ENCODE measurements around the gene TRAPPC3.
A peak's percentile ranks its signal among the peaks of the same experiment; 100 is the strongest.

The TRAPPC3 gene

DNA sequence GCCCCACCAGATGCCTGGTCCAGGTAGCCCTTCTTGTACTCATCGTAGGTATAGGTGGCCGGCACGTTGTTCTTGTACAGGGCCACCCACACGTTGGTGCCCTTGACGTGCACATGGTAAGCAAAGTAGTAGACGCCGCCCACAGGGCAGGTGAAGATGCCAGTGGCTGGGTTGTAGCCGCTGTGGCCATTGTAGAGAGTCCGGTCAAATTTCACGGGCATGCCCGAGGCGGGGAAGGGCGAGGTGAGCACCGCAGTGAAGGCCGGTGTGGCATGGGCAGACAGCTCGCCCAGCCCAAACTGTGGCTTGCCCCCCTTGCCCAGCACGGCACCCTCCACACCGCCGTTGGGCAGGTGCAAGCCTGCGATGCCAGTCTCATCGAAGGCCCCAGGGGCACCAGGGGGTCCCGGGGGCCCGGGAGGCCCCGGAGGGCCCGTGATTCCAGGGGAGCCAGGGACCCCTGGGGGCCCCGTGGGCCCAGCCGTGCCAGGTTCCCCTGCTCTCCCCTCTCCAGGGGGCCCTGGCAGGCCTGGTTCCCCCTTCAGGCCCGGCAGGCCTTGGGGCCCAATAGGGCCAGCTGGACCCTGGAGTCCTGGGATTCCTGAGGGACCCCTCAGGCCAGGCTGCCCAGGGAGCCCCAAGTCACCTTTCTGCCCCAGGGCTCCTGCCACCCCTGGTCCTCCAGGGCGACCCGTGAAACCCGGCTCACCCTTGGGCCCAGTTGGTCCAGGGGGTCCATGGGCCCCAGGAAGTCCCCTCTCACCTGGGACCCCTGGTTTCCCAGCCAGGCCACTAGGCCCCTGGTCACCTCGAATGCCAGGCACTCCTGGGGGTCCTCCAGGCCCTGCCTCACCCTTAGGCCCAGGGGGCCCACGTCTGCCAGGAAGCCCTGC lies 51.3 kb downstream of the TRAPPC3 start:
- DNase-seq = no peak

DNA sequence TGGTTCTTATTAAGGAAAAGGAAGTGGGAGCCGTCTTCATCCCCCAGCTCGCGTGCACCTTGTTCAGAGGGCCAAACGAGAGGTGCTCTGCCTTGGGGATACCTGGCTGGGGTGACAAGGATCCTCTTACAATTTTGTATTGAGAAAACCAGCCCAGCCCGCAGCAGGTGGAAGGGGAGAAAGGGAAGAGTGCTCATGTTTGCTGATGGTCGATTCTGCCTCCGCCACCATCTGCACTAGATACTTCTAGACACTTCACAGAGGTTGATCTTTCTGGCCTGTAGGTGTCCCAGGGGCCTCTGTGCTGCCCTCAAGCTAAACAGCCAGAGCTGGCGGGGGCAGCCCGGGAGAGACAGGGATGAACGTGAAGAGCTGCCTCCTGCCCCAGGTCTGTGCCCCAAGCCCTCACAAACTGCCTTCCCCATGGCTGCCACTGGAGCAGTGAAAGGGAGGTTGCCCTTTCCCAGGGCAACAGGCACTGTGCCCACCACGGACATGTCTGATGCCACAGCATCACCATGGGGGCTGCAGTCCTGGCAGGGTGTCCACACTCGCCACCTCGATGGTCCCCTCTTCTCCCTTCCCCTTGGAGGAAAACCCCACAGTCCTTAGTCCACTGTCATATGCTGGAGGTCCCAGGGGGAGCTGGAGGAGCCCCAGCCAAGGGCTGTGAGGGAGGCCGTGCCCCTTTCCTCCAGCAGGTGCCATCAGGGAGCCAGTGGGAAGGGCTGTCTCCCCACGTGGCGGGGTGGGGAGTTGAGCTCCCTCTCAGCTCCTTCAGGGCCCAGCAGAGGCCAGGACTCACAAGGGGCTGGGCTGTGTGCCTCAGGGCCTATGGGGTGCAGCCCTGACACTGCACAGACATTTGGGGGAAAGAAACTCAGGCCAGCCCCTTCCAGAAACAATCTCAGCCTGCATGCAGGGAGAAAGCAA lies 52.5 kb downstream of the TRAPPC3 start:
- no peak for DNase-seq

DNA sequence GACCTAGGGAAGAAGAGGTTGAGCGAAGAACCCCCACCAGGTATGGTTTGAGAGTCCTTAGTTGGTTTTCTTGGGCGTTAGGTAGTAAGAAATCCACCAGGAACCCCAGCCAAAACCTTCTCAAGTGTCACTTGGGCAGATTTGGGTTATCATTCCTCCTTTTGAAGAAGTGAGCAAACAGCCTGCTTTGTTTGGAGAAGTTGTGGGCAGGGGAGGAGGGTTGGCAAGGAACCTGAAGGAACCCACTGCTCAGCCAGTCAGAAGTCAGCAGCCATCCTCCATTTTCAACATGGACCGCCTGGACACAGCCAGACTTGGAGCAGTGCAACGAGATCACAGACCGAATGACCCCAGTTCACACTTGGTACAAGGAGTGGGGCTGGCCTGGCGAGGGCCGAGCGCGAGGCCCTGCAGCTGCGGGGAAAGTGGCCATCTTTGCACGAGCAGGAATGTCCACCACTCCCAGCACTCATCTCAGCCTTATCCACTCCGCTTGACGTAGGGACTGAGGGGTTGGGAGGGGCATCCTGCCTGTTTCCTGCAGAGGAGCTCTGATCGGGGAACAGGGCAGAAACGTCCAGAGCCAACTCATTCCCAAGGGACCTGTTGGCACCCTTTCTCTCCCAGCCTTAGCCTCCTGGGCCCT lies 53.4 kb downstream of the TRAPPC3 start:
- DNase-seq = no peak

DNA sequence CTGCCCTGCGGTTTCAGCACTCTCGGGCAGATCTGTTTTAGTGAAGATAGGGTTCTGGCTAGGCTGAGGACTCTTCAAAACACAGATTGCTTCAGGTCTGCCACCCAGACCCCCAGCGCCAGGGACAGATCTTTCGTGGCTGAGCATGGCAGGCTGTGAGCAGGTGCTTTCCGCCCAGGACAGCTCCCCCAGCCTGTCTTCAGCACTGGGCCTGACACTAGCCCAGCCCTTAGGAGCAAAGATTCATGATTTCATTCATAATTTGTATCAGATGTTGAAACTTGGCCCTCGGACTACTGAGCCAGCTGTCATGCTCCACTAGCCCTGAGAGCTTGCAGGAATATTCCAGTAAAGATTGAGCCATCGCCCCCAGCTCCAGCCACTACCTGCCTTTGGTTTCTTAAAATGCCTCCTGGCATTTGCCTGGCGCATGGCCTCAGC lies 54.6 kb downstream of the TRAPPC3 start:
- DNase-seq = no peak

DNA sequence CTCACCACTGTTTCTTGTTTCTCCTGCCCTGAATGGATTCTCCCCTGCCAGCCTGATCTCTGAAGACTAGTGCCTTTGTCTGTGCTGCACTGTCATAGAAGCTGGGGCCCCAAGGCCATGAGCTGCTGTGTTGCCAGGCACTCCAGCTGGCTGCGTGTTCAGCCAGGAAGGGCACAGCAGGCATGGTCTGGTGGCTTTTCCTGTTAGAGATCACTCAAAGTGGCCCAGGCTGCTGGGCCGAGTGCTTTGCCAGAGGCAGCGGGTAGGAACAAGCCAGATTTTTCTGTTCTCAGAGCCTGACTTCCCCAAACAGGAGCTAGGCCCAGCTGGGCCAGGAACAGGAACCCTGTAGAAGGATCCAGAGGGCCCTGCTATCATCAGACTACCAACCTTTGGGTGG lies 55.4 kb downstream of the TRAPPC3 start:
- DNase-seq = no peak

DNA sequence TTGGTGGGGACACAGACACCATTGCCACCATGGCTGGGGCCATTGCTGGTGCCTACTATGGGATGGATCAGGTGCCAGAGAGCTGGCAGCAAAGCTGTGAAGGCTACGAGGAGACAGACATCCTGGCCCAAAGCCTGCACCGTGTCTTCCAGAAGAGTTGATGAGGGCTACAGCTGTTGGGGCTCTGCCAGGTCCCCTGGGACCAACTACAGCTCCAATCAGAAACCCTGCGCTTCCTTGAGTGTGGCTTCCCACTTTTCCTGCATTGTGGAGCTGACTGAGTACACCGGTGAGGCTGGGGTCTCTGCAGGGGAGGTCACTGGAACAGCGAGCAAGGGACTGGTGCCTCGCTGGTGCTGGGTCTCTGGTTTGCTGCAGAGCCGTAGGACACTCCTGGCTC lies 56.1 kb downstream of the TRAPPC3 start:
- DNase-seq = no peak

DNA sequence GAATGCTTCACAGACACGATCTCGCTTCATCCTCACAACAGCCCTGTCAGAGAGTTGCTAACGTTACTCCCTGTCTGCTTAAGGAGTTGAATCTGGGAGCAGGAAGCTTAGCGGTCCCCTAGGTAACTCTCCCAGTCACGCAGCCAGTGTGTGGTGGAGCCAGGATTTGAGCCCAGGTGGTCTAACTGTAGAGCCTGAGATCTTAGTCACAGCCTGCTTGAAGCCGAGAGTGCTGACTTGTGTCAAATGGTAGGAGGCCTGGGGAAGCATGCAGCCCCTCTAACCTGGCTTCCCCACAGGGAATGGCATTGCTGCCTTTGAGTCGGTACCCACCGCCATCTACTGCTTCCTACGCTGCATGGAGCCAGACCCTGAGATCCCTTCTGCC lies 56.5 kb downstream of the TRAPPC3 start:
- DNase-seq = no peak

DNA sequence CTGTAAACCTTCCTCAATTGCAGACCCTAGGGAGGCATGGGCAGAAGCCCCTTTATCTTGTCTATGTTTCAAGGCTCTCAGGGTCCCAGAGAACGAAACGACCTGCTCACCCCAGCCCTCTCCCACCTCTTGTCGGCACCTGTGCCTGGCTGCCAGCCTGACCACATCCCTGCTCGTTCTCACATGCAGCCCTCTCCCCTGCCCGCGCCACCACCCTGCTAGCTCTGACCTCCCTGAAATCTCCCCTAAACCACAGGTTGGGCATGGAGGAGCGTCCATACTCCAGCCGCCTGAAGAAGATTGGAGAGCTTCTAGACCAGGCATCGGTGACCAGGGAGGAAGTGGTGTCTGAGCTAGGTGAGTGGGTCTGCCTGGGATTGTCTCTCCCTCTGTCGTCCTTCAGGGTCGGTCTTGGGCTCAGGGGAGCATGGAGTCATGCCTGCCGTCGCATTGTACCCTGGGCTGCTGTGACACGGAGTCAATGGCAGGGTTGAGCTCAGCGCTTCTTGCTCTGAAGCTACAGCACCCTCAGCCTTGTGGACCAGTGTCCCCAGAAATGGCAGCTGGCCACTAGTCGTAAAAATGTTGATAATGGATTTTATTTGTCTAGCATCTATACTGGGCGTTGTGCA lies 57.0 kb downstream of the TRAPPC3 start:
- no peak for DNase-seq

DNA sequence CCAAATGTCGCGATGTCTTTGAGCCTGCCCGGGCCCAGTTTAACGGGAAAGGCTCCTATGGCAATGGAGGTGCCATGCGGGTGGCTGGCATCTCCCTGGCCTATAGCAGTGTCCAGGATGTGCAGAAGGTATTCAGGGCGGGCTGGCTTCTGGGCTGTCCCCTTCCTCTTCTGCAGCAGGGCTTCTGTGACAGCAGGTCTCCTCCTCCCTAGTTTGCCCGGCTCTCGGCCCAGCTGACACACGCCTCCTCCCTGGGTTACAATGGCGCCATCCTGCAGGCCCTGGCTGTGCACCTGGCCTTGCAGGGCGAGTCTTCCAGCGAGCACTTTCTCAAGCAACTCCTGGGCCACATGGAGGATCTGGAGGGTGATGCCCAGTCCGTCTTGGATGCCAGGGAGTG lies 57.6 kb downstream of the TRAPPC3 start:
- DNase-seq = no peak

DNA sequence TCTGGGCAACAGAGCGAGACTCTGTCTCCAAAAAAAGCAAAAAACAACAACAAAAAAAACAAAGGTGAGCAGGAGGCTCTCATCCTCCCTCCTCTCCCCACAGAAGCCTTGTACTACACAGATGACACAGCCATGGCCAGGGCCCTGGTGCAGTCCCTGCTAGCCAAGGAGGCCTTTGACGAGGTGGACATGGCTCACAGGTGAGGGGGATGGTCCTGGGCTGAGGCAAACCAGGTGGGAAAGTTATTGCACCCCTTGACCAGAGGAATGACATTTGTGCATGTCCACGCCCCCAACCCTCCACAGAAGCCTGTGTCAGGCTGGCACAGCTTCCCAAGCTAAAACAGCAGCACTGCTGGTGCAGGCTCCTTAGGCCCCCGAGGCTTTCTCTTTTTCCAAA lies 58.1 kb downstream of the TRAPPC3 start:
- DNase-seq = no peak

DNA sequence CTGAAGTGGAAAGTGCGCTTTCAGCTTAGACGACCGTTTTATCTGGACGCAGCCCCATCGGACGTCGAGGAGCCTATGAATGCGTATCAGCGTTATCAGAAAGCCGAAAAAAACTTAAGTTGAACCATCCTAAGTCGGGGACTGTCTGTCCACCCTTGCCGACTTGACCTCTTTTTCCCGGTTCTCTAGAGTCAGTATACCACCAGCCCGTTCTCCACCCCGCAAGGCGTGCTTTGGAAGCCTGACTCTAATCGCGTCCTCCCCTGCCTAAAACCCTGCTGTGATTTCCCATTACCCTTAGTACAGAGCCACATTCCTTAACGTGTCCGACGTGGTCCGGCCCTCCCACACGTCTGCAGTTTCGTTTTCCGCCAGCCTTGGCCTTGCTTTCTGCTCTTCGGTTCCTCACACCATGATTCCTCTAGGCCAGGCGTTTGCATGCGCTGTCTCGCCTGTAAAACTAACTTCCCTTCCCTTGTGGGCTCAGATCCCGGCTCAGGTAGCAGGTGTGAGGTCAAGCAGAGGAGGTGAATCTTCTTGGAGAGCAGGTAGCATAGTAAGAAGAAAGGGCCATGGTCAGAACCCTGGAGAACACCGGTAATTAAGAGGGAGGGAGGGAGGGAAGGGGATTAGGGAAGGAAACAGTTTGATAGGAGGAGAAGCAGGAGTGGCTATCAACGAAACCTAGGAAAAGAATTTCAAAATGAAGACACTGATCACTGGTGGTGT lies 59.7 kb downstream of the TRAPPC3 start:
- no peak for DNase-seq

DNA sequence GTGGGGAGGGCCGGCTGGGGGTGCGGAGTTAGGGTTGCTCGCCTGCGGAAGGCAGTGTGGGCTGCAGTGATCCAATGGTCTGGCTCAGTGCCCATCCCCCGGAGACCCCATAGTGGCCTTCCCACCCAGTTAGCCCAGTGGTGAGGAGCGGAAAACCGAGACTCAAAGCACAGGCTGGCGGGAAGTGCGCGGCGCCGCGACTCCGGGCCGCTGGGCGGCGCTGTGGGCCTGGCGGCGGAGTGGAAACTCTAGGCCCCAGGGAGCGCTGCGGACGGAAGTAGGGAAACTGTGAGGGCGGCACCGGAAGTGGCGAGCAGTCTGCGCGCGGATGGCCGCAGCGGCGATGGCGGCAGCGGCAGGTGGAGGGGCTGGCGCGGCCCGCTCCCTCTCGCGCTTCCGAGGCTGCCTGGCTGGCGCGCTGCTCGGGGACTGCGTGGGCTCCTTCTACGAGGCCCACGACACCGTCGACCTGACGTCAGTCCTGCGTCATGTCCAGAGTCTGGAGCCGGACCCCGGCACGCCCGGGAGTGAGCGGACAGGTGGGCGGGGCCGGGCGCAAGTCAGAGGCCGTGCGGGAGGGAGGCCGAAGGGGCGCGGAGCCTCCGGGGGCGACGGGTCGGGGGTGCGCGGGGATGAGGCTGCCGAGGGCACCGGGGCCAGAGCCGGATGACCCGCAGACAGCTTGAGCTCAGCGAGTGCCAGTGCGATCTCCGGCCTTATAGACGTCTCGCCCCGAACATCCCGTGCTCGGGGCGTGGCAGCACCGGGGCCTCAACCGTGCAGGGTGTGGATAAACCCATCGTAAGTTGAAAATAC lies 60.5 kb downstream of the TRAPPC3 start, which contains the start of gene ADPRS:
Gene ADPRS, plus strand, starts transcription at position 316 of the 816 bp plus-strand sequence. Its CDS starts 13 bp downstream, at position 329.
- peak; percentile 84 for DNase-seq

DNA sequence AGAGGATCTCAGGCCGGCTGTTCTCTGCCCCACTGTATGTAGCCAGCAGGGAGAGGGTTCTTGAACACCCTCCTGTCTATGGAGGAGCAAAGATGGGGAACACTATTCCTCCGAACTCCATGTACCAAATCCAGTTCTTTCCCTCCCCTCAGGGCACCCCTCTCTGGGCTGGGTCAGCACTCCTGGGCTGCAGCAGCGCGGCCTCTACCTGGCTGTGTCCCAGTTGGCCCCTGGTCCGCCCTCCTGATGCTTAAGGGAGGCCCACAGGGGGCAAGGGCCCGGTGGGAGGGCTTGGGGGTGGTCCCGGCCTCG lies 61.1 kb downstream of the TRAPPC3 start:
- no peak for DNase-seq

DNA sequence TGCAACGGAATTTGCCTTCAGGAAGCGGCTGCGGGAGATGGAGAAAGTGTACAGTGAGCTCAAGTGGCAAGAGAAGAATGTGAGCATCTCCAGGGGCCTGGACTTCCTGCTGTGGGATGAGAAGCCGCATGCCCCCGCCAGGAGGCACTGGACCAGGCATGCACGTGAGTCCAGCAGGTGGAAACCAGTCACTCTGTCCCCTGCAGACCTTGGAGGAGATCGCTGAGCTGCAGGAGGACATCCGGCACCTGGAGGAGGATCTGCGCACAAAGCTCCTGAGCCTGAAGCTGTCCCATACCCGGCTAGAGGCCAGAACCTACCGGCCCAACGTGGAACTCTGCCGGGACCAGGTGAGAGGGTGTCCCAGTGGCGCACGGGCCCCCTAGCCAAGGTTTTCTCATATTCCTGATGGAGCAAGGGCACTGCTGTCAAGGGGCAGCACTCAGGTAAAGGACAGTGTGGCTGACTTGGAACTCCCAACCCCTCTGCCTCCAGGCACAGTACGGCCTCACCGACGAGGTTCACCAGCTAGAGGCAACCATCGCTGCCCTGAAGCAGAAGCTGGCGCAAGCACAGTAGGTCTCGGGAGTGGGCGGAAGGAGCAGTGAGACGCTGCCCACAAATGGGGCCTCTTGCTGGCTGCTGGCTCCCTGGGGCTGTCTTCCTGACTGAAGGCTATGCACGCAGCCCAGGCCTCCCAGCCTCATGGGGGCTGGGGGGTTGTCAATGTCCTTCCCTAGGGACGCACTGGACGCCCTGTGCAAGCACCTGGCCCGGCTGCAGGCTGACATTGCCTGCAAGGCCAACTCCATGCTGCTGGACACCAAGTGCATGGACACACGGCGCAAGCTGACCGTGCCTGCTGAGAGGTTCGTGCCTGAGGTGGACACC lies 61.8 kb downstream of the TRAPPC3 start:
- DNase-seq = no peak
